Activated CD8-positive, alpha-beta T cell treated with anti-CD3 and anti-CD28 coated beads, Interleukin-2, amount 10 ng/mL, durations not matched to agents 7 days and 5 days (primary cell): ENCODE measurements around the gene FBXL13. TPM values are rescaled to one million over a fixed set of nuclear protein-coding genes. Genes with fewer than 3 reads are reported as not detected.

Experiments
- ATAC-seq: fragments of 150-1000 bp; cut with Tn5 transposase; one replicate; pipeline ENCODE4 v1.10.0; 2021; ENCODE audit warnings: moderate library complexity
- CTCF ChIA-PET: fragments of 350-600 bp; sonication (Branson Sonifier 250); formaldehyde crosslinking; loops from one replicate; lab custom pipeline; 2021; ENCODE audit warnings: antibody characterized with exemption; lab: Charles Lee
- POLR2A ChIA-PET: fragments of 350-600 bp; sonication (Branson Sonifier 250); formaldehyde crosslinking; loops from one replicate; lab custom pipeline; 2021; ENCODE audit warnings: antibody characterized with exemption; lab: Charles Lee
- DNase-seq: peaks from one replicate; pipeline ENCODE4 v3.0.0-alpha.2; 2020
- H3K27ac Mint-ChIP-seq: one replicate; pipeline ENCODE4 v1.8.0; 2021; ENCODE audit warnings: mild to moderate bottlenecking, mixed read lengths
- H3K27me3 Mint-ChIP-seq: one replicate; pipeline ENCODE4 v1.8.0; 2021; ENCODE audit warnings: low read depth, mixed read lengths
- H3K36me3 Mint-ChIP-seq: one replicate; pipeline ENCODE4 v1.8.0; 2021; ENCODE audit warnings: low read depth, mixed read lengths
- H3K4me1 Mint-ChIP-seq: one replicate; pipeline ENCODE4 v1.8.0; 2021; ENCODE audit warnings: low read depth, mixed read lengths
- H3K4me3 Mint-ChIP-seq: one replicate; pipeline ENCODE4 v1.8.0; 2021; ENCODE audit warnings: mild to moderate bottlenecking, mixed read lengths
- H3K9me3 Mint-ChIP-seq: one replicate; pipeline ENCODE4 v1.8.0; 2022; ENCODE audit warnings: mixed read lengths; ENCODE audit not compliant: insufficient read depth
- total RNA-seq, 2 experiments: library from RNA; stranded (reverse); gene quantifications; one replicate each; pipeline ENCODE4 v1.2.3, GENCODE V29; 2021

The FBXL13 gene
- total RNA-seq, 2 experiments from 2014 or later, result 0.13 to 0.34 TPM

GRCh38 chr7:102875700-102876295 is 198.8 kb downstream of the FBXL13 start:
- H3K36me3 Mint-ChIP-seq, result no peaks in the 10 kb centered on the region
- ChIA-PET CTCF (interaction anchor here (1.1 kb wide), 1 partner anchor 56 kb away, joined by 3 read pairs; no protein-coding TSS in a partner anchor), POLR2A (no interaction called here)
- no peak overlapping the region for H3K27ac Mint-ChIP-seq
- DNase-seq (peak; percentile 33), ATAC-seq (no peak)
- no peak overlapping the region for H3K4me3 Mint-ChIP-seq
- H3K27me3 Mint-ChIP-seq, result no peaks in the 10 kb centered on the region
- H3K9me3 Mint-ChIP-seq, result no peaks in the 10 kb centered on the region
- H3K4me1 Mint-ChIP-seq, result peaks cover 22% of the 10 kb centered on the region

GRCh38 chr7:102874966-102875365 is 199.6 kb downstream of the FBXL13 start:
- Mint-ChIP-seq H3K27ac (no peak overlapping the region), H3K4me1 (peaks cover 22% of the 10 kb centered on the region), H3K27me3 (no peaks in the 10 kb centered on the region), H3K4me3 (no peak overlapping the region), H3K9me3 (no peaks in the 10 kb centered on the region), H3K36me3 (no peaks in the 10 kb centered on the region)
- POLR2A ChIA-PET, result no interaction called here
- ATAC-seq (no peak), DNase-seq (no peak)
- CTCF ChIA-PET, result interaction anchor here (0.9 to 1.1 kb wide), 2 partner anchors 55 to 200 kb away, joined by 3 to 4 read pairs; partner anchors contain the start of genes ARMC10 and FBXL13

GRCh38 chr7:102874166-102874829 is 200.3 kb downstream of the FBXL13 start:
- H3K27ac Mint-ChIP-seq, result peak overlapping the region; percentile 5
- H3K27me3 Mint-ChIP-seq, result no peaks in the 10 kb centered on the region
- POLR2A ChIA-PET, result no interaction called here
- H3K4me1 Mint-ChIP-seq, result peaks cover 22% of the 10 kb centered on the region
- no peaks in the 10 kb centered on the region for H3K9me3 Mint-ChIP-seq
- DNase-seq (peak; percentile 56), ATAC-seq (peak; percentile 94)
- CTCF ChIA-PET, result interaction anchor here (0.9 to 1.1 kb wide), 2 partner anchors 54 to 201 kb away, joined by 3 to 4 read pairs; partner anchors contain the start of genes ARMC10 and FBXL13
- H3K36me3 Mint-ChIP-seq, result no peaks in the 10 kb centered on the region
- no peak overlapping the region for H3K4me3 Mint-ChIP-seq

DNA sequence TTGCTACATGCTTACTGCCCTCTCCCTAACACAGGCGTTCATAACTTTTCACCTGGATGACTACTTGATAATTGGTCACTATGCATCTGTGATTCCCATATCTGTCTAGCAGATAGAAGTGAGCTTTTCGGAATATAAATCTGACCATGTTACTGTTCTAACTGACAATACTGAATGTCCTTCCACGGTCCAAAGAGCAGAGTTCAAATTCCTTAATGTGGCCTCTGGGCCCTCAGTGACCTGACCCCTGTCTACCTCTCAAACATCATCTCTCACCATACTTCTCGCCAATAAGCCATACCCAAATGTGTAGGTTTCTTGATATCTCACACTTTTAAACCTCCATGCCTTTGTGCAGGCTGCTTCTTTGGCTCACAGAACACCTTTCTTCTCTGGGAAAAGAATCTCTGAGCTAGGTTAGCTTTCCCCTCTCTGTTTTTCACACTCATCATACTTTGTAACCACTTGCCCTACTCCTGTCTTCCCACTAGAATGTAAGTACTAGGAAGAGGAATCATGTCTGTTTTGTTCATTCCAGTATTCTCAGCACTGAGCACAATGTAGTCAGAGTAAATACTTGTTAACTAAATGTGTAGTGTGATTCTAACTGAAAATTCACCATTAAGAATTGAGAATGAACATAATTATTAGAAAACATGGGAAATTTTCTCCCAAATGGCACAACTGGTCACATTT is 201.0 kb downstream of the FBXL13 start:
- no peak for DNase-seq
- peak; percentile 18 for ATAC-seq
- Mint-ChIP-seq H3K4me1 (peaks cover 22% of the 10 kb centered on the region), H3K27ac (peak overlapping the region; percentile 35), H3K36me3 (no peaks in the 10 kb centered on the region), H3K4me3 (no peak overlapping the region), H3K9me3 (no peaks in the 10 kb centered on the region), H3K27me3 (no peaks in the 10 kb centered on the region)
- ChIA-PET POLR2A (no interaction called here), CTCF (no interaction called here)

- Mint-ChIP-seq H3K4me3 (no peak overlapping the region), H3K4me1 (peaks cover 22% of the 10 kb centered on the region), H3K9me3 (no peaks in the 10 kb centered on the region), H3K27me3 (peaks cover 2% of the 10 kb centered on the region), H3K36me3 (no peaks in the 10 kb centered on the region), H3K27ac (no peak overlapping the region)
- POLR2A ChIA-PET, result no interaction called here
- no peak for DNase-seq
- no peak for ATAC-seq
- CTCF ChIA-PET, result interaction anchor here (0.9 kb wide), 1 partner anchor 202 kb away, joined by 4 read pairs; the partner anchor contains the start of genes ARMC10 and FBXL13
Measured at GRCh38 chr7:102872460-102872859, 202.1 kb downstream of the FBXL13 start.

DNA sequence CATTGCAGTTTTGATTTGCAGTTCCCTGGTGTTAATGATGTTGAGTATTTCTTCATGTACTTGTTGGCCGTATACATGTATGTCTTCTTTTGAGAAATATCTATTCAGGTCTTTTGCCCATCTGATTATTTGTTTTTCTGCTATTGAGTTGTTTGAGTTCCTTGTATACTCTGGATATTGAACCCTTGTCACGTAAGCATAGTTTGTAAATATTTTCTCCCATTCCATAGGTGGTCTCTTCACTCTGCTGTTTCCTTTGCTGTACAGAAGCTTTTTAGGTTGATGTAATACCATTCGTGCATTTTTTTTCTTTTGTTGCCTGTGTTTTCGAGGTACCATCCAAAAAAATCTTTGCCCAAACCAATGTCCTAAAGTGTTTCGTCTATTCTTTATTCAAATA is 205.4 kb downstream of the FBXL13 start:
- Mint-ChIP-seq H3K27ac (no peak overlapping the region), H3K4me3 (no peak overlapping the region), H3K4me1 (peaks cover 10% of the 10 kb centered on the region), H3K27me3 (peaks cover 2% of the 10 kb centered on the region), H3K9me3 (no peaks in the 10 kb centered on the region), H3K36me3 (no peaks in the 10 kb centered on the region)
- DNase-seq (no peak), ATAC-seq (no peak)
- CTCF ChIA-PET, result no interaction called here
- POLR2A ChIA-PET, result no interaction called here

- ATAC-seq, result no peak
- Mint-ChIP-seq H3K9me3 (no peaks in the 10 kb centered on the region), H3K27me3 (peaks cover 6% of the 10 kb centered on the region), H3K27ac (no peak overlapping the region), H3K36me3 (no peaks in the 10 kb centered on the region), H3K4me3 (no peak overlapping the region), H3K4me1 (no peaks in the 10 kb centered on the region)
- POLR2A ChIA-PET, result no interaction called here
- no peak for DNase-seq
- CTCF ChIA-PET, result no interaction called here
Measured at GRCh38 chr7:102866535-102867215, 207.9 kb downstream of the FBXL13 start.

GRCh38 chr7:102864958-102865357 is 209.6 kb downstream of the FBXL13 start:
- H3K4me3 Mint-ChIP-seq, result no peak overlapping the region
- DNase-seq, result no peak
- no peak overlapping the region for H3K27ac Mint-ChIP-seq
- CTCF ChIA-PET, result no interaction called here
- POLR2A ChIA-PET, result no interaction called here
- no peak for ATAC-seq
- H3K27me3 Mint-ChIP-seq, result peaks cover 6% of the 10 kb centered on the region
- no peaks in the 10 kb centered on the region for H3K36me3 Mint-ChIP-seq
- H3K9me3 Mint-ChIP-seq, result no peaks in the 10 kb centered on the region
- H3K4me1 Mint-ChIP-seq, result no peaks in the 10 kb centered on the region

DNA sequence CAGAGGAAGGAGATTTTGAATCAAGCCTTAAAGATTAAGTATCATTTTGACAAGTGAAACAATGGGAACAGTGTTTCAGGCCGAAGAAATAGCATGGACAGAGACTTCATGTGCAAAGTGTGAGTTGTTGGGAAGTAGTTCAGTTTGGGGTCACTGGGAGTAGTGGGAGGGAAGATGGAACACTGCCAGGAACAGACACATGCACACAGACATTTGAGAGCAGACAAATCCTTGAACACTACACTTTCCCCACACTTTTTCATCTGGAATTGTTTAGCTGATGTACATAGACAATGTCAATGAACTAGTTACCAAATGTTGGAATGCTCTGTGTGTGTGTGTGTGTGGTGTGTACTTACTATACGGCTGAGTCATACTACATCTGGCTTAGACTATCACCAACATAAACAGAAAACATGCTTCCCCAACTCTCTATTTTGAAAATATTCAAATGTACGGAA is 214.2 kb downstream of the FBXL13 start:
- Mint-ChIP-seq H3K9me3 (no peaks in the 10 kb centered on the region), H3K36me3 (no peaks in the 10 kb centered on the region), H3K27ac (no peak overlapping the region), H3K4me1 (no peaks in the 10 kb centered on the region), H3K4me3 (no peak overlapping the region), H3K27me3 (peaks cover 12% of the 10 kb centered on the region)
- DNase-seq (no peak), ATAC-seq (no peak)
- ChIA-PET CTCF (no interaction called here), POLR2A (no interaction called here)

DNA sequence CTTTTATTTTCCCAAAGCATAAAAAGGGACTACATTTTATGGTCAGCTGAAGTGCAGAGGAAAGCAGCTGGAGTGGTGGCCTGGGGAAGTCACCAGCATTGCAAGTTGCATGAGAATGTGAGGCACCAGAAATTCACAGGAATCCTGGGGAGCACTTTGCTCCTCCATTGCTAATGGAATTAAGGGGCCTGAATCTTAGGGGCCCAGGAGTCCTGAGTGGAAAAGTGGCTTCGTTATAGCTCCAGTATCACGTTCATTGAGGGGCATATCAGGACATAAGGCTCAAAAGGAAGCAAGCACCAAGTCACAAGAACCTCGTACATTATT is 214.8 kb downstream of the FBXL13 start:
- ChIA-PET POLR2A (no interaction called here), CTCF (no interaction called here)
- no peaks in the 10 kb centered on the region for H3K36me3 Mint-ChIP-seq
- peaks cover 12% of the 10 kb centered on the region for H3K27me3 Mint-ChIP-seq
- H3K4me1 Mint-ChIP-seq, result no peaks in the 10 kb centered on the region
- no peaks in the 10 kb centered on the region for H3K9me3 Mint-ChIP-seq
- no peak for ATAC-seq
- DNase-seq, result no peak
- no peak overlapping the region for H3K27ac Mint-ChIP-seq
- no peak overlapping the region for H3K4me3 Mint-ChIP-seq

GRCh38 chr7:102859084-102859798 is 215.4 kb downstream of the FBXL13 start:
- ChIA-PET CTCF (no interaction called here), POLR2A (no interaction called here)
- H3K4me1 Mint-ChIP-seq, result no peaks in the 10 kb centered on the region
- H3K27me3 Mint-ChIP-seq, result peaks cover 12% of the 10 kb centered on the region
- no peaks in the 10 kb centered on the region for H3K36me3 Mint-ChIP-seq
- H3K4me3 Mint-ChIP-seq, result no peak overlapping the region
- no peak overlapping the region for H3K27ac Mint-ChIP-seq
- ATAC-seq (no peak), DNase-seq (no peak)
- H3K9me3 Mint-ChIP-seq, result no peaks in the 10 kb centered on the region
